HEK293T (cell line): ENCODE results near the gene PYCR2.

ENCODE experiments used
- BHLHE40 ChIP-seq: fragments of 450-650 bp; IDR thresholded peaks from 2 replicates; pipeline ENCODE4 v1.6.1; 2016; ENCODE audit warnings: mild to moderate bottlenecking, moderate library complexity, borderline replicate concordance
- ELF4 ChIP-seq: fragments of 450-650 bp; IDR thresholded peaks from 2 replicates; pipeline ENCODE4 v1.6.1; 2017; ENCODE audit warnings: antibody characterized with exemption
- FOXK2 ChIP-seq: fragments of 450-650 bp; IDR thresholded peaks from 2 replicates; pipeline ENCODE4 v1.6.1; 2016; ENCODE audit warnings: mild to moderate bottlenecking
- HDGF ChIP-seq: fragments of 450-650 bp; IDR thresholded peaks from 2 replicates; pipeline ENCODE4 v1.6.1; 2017; ENCODE audit warnings: antibody characterized with exemption, borderline replicate concordance
- SP1 ChIP-seq: fragments of 450-650 bp; IDR thresholded peaks from 2 replicates; pipeline ENCODE4 v1.6.1; 2017
- SUZ12 ChIP-seq: fragments of 450-650 bp; IDR thresholded peaks from 2 replicates; pipeline ENCODE4 v1.6.1; 2016; ENCODE audit warnings: mild to moderate bottlenecking
- ZNF384 ChIP-seq: fragments of 450-650 bp; IDR thresholded peaks from 2 replicates; pipeline ENCODE4 v1.6.1; 2016

DNA sequence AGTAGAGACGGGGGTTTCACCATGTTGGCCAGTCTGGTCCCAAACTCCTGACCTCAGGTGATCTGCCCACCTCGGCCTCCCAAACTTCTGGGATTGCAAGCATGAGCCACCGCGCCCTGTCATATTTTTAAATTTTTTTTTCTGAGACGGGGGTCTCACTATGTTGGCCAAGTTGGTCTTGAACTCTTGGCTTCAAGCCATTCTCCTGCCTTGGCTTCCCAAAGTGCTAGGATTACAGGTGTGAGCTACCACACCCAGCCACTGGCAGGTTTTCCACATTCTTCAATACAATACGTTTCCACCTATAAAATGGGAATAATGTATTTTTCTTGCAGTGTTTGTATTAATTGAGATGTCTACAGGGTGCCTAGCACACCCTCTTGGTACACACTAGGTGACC lies 31.7 kb downstream of the PYCR2 start:
- no peak for TF ChIP-seq FOXK2
- no peak for TF ChIP-seq ELF4
- no peak for TF ChIP-seq ZNF384
- TF ChIP-seq BHLHE40 = no peak
- no peak for TF ChIP-seq SP1
- TF ChIP-seq HDGF = no peak
- no peak for TF ChIP-seq SUZ12
